HG02870 (cell line): ENCODE data around the gene TMC7.

Source experiments
- ATAC-seq: cut with Tn5 transposase; IDR thresholded peaks from one replicate; pipeline ENCODE4 v1.9.1; 2021; ENCODE audit warnings: mild to moderate bottlenecking, moderate library complexity; ENCODE audit not compliant: unreplicated experiment

Gene TMC7

DNA sequence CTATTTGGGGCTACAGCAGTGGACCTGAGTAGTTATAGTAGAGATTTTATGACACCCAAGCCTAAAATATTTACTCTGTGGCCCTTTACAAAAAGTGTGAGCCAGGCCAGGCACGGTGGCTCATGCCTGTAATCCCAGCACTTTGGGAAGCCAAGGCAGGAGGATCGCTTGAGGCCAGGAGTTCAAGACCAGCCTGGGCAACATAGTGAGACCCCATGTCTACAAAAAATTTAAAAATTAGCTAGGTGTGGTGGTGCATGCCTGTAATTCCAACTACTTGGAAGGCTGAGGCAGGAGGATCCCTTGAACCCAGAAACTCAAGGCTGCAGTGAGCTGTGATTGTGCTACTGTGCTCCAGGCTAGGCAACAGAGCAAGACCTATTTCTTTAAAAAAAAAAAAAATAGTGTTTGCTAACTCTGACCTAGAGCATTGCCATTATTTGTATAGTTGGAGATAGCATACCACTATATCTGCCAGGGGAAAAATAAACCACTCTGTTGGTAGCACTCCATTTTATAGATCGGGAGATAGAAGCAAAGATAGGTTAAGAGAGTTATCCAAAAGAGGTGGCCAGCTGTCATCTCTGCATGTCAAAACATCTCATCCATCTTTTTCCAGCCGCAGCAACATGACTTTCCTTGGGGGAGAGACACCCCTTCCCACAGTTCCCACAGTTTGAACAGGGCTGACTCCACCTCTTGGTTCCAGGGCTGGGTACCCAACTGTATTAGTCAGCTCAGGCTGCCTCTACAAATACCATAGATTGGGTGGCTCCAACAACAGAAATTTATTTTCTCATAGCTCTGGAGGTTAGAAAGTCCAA is 127.0 kb downstream of the TMC7 start:
- ATAC-seq = no peak

DNA sequence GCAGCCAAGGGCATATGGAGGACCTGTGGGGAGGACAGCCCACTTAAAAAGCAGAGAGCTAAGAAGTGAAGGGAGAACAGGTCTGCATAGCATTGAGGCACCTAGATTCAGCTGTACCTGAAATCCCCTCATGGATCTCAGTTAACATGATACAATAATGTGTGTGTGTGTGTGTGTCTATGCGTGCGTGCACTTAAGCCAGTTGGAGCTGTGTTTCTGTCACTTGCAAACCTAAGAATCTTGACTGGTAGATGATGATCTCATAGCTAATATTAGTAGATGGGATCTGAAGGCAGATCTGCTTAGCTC is 128.3 kb downstream of the TMC7 start:
- ATAC-seq = no peak
